NCI-H146 (cell line): Measurements from ENCODE around the gene NTM.
"Not testable (repeated sequence)": the region's sequence is repeated elsewhere in the genome, so short reads cannot be mapped to it uniquely, and the experiment has no call there.

Source experiments
- DNase-seq: peaks from one replicate; lab custom pipeline; 2025; lab: John Stamatoyannopoulos, UW

NTM gene

DNA sequence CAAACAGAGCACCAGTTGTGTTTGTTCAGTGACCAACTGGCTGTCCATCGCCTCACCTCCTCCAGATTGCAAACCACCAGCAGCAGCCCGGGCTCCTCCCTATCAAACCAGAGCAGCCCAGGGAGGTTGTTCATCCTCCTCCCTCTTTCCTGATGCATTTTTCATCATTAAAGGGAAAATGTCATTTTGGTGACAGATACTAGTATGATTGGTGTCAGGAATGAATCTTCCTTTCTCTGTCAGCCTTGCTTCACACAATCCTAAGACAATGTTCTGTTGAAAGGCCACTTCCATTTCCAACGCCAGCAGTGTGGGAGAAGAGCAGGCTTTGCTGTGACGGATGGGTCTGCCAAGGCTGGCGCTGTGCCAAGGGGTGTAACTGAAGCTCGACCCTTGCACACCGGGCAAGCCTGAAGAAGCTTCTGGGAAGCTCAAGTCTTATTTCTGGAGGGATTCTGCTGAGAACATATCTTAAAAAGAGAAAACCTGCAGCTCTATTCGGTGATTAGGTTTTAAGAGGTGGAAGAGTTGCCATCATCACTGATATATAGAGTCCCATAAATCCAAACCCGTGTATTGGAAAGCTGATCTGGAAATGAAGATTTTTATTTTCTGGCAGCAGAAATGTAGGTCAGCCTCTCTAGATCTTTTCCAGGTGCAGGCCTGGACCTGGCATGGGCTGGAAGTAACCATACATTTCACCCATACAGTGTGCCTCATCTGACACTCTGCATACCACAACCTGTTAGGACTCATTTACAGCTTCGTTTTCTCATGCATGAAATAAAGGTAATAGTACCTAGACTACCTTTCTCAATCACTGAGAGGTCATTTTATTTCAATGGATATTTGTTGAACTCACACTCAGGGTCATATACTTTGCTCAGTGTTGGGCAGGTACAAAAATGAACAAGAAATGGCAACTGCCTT, 524.5 kb downstream of the NTM start:
- no peak for DNase-seq

DNA sequence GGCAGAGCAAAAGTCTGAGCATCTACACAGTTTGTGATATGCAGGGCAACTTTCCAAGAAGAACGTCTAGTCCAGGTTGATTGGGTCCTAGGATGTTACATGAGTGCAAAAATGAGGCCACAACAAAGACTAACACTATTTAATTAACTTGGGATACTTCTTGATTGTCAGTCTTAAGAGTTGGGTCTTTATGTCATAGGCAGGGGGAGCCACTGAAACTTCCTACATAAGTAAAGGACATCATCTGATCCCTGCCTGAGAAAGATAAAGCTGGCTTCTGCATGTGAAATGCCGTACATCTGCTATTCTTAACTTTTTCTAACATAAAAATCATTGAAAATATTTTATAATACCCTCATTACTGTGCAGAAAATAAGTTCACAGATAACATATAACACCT, 525.5 kb downstream of the NTM start:
- no peak for DNase-seq

DNA sequence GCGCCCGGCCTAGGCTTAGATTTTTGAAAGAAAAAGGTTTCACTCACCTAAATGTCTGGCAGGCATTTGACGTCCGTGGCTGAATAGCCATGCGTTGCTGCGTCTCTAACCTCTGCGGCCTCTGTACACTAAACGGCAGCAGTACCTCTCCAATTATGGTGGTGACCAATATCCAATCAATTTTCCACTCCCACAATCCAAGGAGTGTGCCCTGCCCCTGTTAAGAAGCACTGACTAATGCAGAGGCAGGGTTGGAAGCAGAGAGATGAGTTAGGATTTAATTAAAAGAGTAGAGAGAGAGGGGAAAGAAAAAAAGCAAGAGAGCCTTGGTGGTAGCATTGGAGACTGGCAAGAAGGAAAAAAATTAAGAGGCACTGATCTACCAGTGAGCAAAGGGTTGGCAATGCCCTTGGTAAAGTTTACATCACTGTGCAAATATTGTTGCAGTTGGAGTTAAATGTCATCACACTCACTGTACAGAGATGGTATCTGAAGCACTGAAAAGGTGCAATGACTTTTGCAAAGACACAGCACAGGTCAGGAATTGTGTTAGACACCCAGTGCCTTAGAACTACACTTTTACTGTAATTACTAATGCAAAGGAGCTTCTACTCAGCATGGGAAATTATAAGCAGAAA, 526.7 kb downstream of the NTM start:
- DNase-seq: peak; percentile 9

DNA sequence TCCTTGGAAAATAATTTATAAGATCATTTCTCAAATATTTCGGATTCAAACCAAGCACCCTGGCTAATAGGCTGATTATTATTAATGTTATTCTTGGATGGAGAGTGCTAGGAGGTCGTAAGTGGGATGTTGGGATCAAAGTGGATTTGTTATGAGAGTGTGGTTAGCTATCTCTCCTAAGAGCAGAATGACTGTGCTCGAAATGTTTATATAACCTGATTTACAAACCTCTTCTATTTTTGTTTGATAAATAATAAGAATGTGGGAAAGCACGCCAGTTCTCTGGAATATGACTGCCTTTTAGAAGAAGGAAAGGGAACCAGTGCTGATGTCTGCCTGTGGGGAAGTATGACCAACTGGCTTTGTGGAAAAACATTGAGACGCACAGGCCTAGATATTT, 527.5 kb downstream of the NTM start:
- DNase-seq: no peak

DNA sequence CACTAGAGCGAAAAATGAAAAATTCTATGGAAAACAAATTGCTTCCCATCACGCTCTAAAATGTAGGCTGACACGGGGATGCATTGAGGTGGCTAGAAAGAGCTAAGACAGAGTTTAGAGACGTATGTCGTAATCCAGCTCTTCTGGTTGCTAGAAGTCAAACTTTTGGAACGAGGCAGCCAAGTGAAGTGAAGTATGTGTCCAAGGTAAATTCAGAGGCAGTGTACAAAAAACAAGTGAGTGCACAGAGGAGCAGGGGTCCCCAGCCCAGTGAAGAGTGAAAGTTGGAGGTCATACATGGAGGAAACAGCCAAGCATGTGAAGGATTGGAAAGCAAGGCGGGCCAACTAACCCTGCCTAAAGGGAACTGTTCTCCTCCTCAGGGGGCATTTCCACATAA, 528.5 kb downstream of the NTM start:
- DNase-seq: no peak

DNA sequence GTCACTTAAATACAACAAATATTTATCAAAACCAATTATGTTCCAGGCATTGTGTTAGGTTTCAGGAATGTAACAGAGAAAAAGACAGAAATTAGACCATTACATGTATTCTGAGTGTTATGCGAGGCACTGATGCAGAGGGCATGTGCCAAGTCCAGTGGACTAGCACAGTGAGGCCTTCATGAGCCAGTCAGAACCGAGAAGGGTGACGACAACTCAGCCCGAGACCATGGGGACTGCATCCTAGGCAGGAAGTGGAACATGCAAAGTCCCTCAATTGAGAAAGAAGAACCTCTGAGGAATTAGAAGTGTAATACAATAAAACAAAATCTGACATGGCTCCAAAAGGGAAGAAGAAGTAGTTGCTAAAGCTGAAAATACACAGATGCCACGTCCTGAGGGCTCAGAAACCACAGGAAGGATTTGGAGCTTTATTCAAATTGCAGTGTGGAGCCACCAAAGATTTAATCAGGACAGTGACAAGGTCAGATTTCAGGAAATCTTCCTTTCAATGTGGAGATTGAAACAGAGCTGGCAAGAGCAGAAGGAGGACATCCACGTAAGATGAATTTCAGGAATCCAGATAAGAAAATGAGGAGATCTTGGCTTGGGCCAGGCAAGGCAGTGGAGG, 529.6 kb downstream of the NTM start:
- no peak for DNase-seq

DNA sequence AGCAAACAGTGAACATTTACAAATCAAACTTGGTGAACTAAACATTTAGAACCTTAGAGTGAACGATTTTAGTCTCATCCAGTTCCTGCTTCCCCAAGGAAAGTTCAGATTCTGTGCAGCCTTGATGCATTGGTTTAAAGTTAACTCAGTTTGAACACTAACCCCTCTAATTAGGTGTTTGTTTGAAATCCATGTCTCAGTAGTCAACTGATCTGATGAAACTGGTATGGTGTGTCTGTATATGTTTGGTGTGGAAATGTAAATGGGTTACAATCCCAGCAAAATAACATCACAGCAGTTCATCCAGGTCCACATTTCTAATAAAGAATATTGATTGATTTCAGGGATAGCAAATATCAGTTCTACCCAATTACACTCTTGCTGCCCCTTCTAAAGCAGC, 532.0 kb downstream of the NTM start:
- no peak for DNase-seq

DNA sequence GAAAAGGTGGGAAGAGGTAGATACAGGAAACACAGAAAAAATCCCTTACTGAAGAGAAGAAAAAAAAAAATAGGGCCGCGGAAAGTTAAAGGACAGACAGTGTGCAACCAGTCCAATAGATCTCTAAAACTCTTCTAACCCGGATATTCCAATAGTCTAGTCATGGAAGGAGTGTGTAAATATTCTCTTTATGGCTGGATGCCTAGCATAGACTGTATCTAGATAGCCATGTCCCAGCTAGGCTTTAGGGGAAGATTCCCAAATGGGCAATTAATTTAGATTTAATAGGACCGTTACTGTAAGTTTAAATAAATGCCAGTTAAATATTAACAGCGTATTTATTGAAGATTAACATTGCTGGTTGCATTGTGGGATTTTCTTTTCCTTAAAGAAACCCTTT, 532.7 kb downstream of the NTM start:
- no peak for DNase-seq

DNA sequence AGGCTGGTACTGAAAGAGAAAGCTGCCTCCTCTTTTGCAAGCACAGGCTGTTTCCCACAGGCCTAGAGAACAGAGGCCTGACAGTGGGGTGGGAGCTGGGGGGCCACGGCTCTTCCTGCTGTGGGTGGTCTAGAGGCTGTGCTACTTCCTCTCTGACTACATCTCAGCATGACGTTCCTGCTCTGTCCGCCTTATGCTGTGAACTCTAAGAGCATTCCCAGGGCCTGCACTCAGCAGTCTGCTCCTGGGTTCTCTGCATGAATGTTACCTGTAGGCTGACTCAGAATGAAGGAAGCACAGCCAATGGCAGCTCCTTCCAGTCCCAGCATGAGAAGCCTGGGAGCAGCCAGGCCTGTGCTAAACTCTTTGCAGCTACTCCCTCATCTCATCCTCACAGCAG, 534.3 kb downstream of the NTM start:
- DNase-seq: no peak

DNA sequence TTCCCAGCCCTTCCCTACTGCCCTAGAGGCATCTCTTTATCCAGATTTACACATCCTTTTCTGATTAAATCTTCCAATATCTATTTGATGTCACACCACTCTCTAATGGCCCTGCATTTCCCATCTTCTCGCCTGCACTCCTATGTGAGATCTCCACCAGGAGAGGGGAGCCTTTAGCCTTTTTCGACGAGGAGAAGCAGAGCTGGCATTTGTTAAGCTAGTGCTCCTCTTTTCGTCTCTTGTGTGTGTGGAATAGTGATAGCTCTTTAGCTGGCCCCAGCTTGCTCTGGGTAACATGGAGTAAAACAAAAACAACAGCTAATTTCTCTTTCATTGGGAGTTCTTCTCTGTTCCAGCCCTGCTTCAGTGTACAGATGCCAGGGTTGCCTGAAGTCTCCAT, 536.5 kb downstream of the NTM start:
- no peak for DNase-seq

DNA sequence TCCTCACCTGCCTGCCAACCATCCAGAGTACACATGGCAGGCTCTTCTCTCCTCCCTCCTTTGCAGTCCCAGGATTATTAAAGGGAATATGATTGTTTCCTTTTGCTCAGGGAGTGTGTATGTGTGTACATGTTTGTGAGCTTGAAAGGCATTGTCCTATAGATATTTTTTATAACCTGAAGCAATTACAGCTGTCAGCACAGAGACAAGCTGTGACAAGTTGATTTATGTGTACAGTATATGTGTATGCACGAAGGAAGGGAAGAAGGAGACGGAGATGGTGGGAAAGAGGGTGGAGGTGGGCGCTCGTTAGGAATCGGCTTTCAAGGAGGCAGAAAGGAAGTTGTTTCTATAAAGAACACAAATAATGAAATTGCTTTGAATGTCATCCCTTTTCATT, 537.0 kb downstream of the NTM start:
- no peak for DNase-seq

DNA sequence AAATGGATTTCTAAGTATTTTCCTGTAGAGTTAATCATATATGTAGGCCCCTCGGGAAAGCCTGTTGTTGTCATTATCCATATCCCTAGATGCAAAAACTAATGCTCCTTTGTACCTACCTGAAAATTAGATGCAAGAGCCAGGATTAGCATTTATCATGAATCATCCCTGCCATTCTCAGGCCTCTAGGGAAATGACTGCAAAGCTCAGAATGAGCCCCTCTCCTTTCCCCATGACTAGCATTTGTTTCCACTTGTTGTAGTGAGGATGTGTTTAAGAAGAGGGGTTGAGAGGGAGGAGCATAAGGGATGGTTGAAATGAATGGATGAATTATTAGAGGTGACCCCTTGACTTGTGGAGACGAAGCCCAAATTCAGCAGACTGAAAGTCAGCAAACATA, 537.9 kb downstream of the NTM start:
- DNase-seq: no peak

DNA sequence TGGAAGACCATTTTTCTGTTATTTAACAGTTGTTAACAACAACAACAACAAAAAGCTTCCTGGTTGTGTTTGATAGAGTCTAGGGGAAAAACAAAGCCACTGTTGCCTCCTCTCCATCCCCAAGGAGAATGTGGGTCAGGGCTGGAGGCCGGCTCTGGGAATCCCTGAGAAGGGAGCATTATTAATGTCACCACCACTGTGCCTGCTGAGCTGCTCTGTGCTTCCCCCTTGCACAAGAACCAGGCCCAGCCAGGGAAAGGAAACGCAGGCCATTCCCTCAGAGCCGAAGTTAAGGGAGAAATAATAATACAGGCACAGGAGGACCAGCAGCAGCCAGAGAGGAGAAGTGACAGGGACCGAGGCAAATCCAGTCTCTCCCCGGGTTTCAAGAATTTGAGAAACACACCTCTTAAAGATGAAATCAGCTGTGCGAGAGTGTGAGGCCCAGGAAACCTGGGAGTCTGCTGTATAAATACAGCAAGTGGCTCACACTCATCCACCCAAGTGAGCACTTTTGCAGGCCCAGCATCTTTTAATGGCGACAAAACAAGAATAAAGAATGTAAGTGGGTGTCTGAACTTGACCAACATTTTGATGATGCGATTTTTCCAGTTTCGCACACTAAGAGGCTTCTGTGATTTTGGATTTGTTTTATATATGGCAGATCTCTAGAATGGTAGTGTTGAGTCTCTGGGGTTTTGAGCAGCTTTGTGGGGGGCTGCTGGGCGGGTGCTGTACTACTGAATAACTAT, 539.2 kb downstream of the NTM start:
- no peak for DNase-seq

DNA sequence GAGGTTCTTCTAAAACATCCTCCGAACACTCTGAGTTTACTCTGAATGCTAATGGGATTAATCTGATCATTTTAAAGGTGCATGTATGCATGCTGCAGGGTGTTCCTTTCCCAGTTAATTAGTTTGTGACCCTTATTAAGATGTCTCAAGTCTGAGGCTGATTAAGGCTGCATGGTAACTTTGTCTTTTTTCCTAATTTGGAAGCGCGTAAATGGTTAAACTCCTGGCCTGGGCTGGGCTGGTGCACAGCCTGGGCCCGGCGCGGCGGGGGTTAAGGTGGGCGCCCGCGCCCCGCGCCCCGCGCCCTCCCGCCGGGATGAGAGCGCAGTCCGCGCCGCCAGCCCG, 539.7 kb downstream of the NTM start:
- DNase-seq: no peak

DNA sequence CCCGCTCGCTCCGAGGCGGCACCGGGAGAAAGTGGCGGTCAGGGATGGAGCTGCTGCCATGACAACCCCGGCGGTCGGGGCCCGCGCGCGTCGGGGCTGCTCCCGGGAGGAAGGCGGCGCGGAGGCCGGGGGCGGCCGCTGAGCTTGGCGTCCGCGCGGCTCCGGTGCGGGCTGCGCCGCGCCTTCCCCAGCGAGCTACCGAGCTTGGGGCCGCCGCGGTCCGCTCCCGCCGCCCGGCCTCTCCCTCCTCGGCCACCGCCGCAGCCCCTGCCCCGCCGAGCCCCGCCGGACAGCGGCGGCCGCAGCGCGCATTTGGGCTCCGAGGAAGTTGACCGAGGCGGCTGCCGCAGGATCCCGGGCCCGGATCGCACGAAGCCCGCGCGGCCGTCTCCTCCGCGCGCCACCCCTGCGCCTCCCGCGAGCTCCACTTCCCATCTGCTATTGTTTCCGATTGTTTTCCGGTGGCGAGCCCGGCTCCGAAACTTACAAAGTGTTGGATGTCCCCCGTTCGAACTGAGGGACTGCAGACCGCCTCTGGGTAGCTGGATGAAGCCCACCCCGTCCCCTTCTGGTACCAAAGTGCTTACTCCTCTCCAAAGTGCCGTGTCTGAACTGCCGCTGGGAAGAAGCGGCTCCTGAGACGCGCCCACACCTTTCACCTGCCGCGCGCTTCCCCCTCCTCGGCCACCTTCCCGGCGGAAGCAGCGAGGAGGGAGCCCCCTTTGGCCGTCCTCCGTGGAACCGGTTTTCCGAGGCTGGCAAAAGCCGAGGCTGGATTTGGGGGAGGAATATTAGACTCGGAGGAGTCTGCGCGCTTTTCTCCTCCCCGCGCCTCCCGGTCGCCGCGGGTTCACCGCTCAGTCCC, 540.3 kb downstream of the NTM start:
- DNase-seq: peak; percentile 46

DNA sequence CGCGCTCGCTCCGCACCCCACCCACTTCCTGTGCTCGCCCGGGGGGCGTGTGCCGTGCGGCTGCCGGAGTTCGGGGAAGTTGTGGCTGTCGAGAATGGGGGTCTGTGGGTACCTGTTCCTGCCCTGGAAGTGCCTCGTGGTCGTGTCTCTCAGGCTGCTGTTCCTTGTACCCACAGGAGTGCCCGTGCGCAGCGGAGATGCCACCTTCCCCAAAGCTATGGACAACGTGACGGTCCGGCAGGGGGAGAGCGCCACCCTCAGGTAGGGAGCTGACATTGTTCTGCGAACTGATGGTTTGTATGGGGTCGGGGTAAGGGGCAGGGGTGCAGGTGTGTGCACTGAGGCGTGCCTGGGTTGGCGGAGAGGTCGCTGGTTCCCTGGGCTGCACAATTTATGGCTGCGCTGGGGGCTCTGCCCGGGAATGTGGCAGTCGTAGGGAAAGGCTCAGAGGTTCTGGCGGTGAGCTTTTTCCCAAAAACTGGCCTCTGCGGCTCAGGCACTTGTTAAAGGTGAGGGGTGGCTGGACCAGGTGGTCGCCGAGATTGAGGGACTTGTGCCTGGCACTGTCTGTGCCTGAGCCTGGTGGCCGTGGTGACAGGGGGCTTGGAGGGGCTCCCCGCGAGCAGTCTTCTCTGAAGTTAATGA, 541.1 kb downstream of the NTM start:
- not testable (repeated sequence) for DNase-seq

DNA sequence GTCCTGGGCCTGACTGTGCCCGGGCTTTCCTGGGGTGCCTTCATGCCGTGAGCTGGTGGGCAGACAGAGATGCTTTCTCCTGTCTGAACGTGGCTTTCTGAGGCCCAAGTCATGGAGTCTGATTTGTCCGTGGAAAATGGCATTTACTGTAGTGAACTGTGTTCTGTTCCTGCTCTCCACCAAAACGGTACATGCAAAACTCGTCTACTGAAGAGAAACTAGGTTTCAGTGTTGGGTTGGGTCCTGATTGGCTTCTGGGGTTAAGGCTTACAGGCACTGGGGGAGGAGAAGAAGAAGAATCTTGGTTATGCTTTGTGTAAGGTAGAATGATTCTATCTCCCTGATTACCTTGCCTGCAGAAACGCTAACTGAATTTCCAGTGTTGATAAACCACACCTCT, 541.7 kb downstream of the NTM start:
- no peak for DNase-seq

DNA sequence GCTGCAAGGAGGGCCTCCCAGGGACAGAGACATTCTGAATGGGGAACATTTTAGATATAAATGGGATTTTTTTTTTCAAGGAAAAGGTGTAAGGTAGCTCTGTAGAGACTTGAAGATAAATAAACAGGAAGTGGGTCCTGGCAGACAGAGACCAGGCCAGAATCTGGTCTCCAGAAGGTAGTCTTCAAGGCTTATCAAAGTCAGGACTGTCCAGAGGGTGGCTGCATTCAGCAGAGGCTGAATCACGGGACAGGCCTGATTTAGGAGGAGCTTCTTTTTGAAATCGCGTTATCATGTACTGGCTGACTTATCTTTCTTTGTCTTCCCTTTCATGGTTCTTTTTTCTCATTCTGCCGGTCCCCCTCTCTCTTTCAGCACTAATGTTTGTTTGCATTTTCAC, 542.9 kb downstream of the NTM start:
- DNase-seq: no peak

DNA sequence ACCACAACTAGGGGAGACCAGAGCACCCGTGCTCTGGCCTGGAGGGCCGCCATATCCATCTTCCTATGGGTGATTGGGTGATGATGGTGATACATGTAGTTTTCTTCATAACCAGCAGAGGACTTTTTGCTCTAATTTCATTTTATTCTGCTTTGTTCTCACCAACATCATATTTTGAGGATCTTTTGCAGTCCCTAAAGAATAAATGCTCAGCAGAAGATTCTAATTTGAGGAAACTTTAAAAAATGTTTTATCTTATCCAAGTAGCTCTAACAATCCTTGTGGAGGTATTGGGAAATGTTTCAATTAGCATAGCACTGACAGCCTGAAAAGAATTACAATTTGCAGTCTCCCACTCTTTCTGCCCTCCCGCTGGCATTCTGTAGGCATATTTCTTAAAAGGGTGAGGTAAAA, 544.0 kb downstream of the NTM start:
- DNase-seq: no peak

DNA sequence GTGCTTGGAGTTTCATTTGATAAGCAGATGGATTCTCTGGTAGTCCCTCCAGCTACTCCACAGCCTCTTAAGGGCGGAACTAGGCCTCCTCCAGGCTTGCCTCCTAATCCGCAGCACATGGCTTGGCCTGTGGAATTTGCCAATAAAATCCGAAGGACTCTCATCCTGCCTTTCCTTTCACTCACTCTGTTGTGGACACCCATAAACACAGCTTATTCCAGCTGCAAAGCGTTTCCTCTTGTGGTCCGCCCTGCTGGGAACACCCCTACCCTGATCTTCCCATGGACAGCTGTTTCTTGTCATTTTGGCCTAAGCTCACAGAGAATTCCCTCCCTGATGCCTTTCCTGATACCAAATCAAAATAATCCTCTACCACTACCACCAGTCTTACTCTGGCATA, 546.2 kb downstream of the NTM start:
- no peak for DNase-seq
